IMR-90 (cell line): ENCODE results near the gene PPP5C. TPM values are rescaled to one million over a fixed set of nuclear protein-coding genes. Genes with fewer than 3 reads are reported as not detected.

Source experiments
- ATAC-seq: fragments of 200-7000 bp; cut with Tn5 transposase; 2 replicates; pipeline ENCODE4 v1.9.1; 2020; ENCODE audit warnings: low read depth, mild to moderate bottlenecking, moderate library complexity
- BruUV-seq: library from RNA; stranded (reverse); fragments of 400-500 nt; replicated peaks from 2 replicates; lab custom pipeline; 2021; lab: Mats Ljungman, UMichigan
- CTCF ChIA-PET: fragments of 300-600 bp; formaldehyde crosslinking; extraction: SDS; loops from one replicate; lab custom pipeline; 2021; ENCODE audit warnings: antibody characterized with exemption; lab: Yijun Ruan, JAX
- POLR2A ChIA-PET: fragments of 300-600 bp; sonication (Branson Sonifier 250); formaldehyde crosslinking; loops from one replicate; lab custom pipeline; 2022; ENCODE audit warnings: antibody characterized with exemption; ENCODE audit not compliant: unreplicated experiment; lab: Charles Lee
- DNase-seq: peaks from one replicate; pipeline ENCODE4 v3.0.0; 2013
- H2AFZ ChIP-seq: replicated peaks from 2 replicates; pipeline ENCODE3; 2013; ENCODE audit warnings: low read length, mild to moderate bottlenecking; ENCODE audit not compliant: poor library complexity
- H2AK5ac ChIP-seq: 2 replicates; pipeline ENCODE4 v1.6.1; 2013; ENCODE audit warnings: low read depth, low read length, inconsistent platforms
- H2AK9ac ChIP-seq: replicated peaks from 2 replicates; pipeline ENCODE3; 2013; ENCODE audit warnings: mild to moderate bottlenecking, low read depth, low read length, moderate library complexity; ENCODE audit not compliant: poor library complexity
- H2BK120ac ChIP-seq: 2 replicates; pipeline ENCODE4 v1.6.1; 2013; ENCODE audit warnings: low read depth, low read length, inconsistent platforms
- H2BK15ac ChIP-seq: 3 replicates; pipeline ENCODE4 v1.6.1; 2013; ENCODE audit warnings: low read depth, low read length, inconsistent platforms
- H2BK20ac ChIP-seq: 2 replicates; pipeline ENCODE4 v1.6.1; 2013; ENCODE audit warnings: low read depth, mild to moderate bottlenecking, inconsistent platforms, low read length, moderate library complexity
- H2BK5ac ChIP-seq: 2 replicates; pipeline ENCODE4 v1.6.1; 2013; ENCODE audit warnings: mild to moderate bottlenecking, low read depth, low read length, inconsistent platforms; ENCODE audit not compliant: poor library complexity, severe bottlenecking
- H3K14ac ChIP-seq: replicated peaks from 2 replicates; pipeline ENCODE4 v1.6.1; 2013; ENCODE audit warnings: low read depth, low read length, inconsistent platforms
- H3K18ac ChIP-seq: 2 replicates; pipeline ENCODE4 v1.6.1; 2013; ENCODE audit warnings: low read depth, low read length, control low read depth
- H3K23ac ChIP-seq: 2 replicates; pipeline ENCODE4 v1.6.1; 2013; ENCODE audit warnings: low read depth, low read length, inconsistent platforms
- H3K27ac ChIP-seq: 2 replicates; pipeline ENCODE4 v1.5.1; 2013; ENCODE audit warnings: mild to moderate bottlenecking, control low read depth, low read length; ENCODE audit not compliant: insufficient read depth
- H3K27me3 ChIP-seq: 2 replicates; pipeline ENCODE4 v1.6.1; 2013; ENCODE audit warnings: low read length; ENCODE audit not compliant: control insufficient read depth, insufficient read depth
- H3K36me3 ChIP-seq: 2 replicates; pipeline ENCODE4 v1.6.1; 2013; ENCODE audit warnings: low read length, mixed read lengths; ENCODE audit not compliant: control insufficient read depth, insufficient read depth
- H3K4ac ChIP-seq: 2 replicates; pipeline ENCODE4 v1.6.1; 2013; ENCODE audit warnings: low read depth, low read length, inconsistent platforms
- H3K4me1 ChIP-seq: 2 replicates; pipeline ENCODE4 v1.6.1; 2013; ENCODE audit warnings: low read length, mixed read lengths; ENCODE audit not compliant: control insufficient read depth, insufficient read depth
- H3K4me2 ChIP-seq: 2 replicates; pipeline ENCODE4 v1.6.1; 2013; ENCODE audit warnings: low read depth, mild to moderate bottlenecking, control low read depth, low read length, moderate library complexity
- H3K4me3 ChIP-seq: 2 replicates; pipeline ENCODE4 v1.5.1; 2013; ENCODE audit warnings: low read depth, mild to moderate bottlenecking, control low read depth, low read length, moderate library complexity; ENCODE audit not compliant: insufficient read depth
- H3K56ac ChIP-seq: 2 replicates; pipeline ENCODE4 v1.6.1; 2013; ENCODE audit warnings: low read length, inconsistent platforms; ENCODE audit not compliant: insufficient read depth; ENCODE audit errors: extremely low read depth
- H3K79me1 ChIP-seq, 2 experiments: 2 replicates each; pipeline ENCODE4 v1.6.1; 2013; ENCODE audit warnings: low read length in 2 of 2, inconsistent platforms in 1 of 2, low read depth in 1 of 2
- H3K9ac ChIP-seq: 2 replicates; pipeline ENCODE4 v1.6.1; 2013; ENCODE audit warnings: low read depth, low read length, control low read depth
- H3K9me1 ChIP-seq: 2 replicates; pipeline ENCODE4 v1.6.1; 2013; ENCODE audit warnings: low read length, inconsistent platforms; ENCODE audit not compliant: insufficient read depth
- H3K9me3 ChIP-seq: 2 replicates; pipeline ENCODE4 v1.6.1; 2013; ENCODE audit warnings: low read length; ENCODE audit not compliant: control insufficient read depth, insufficient read depth
- H4K20me1 ChIP-seq: 2 replicates; pipeline ENCODE4 v1.6.1; 2013; ENCODE audit warnings: low read length, inconsistent platforms; ENCODE audit not compliant: insufficient read depth
- H4K5ac ChIP-seq: 2 replicates; pipeline ENCODE4 v1.6.1; 2013; ENCODE audit warnings: mild to moderate bottlenecking, low read depth, low read length, control low read depth
- H4K8ac ChIP-seq, 2 experiments: 2 replicates each; pipeline ENCODE4 v1.6.1; 2013; ENCODE audit warnings: low read depth in 2 of 2, low read length in 2 of 2, control low read depth in 1 of 2, inconsistent platforms in 1 of 2
- H4K91ac ChIP-seq: 2 replicates; pipeline ENCODE4 v1.6.1; 2013; ENCODE audit warnings: low read depth, low read length, inconsistent platforms; ENCODE audit not compliant: insufficient read depth
- BHLHE40 ChIP-seq: fragments of 150-350 bp; IDR thresholded peaks from 2 replicates; pipeline ENCODE4 v1.6.1; 2016; ENCODE audit warnings: mild to moderate bottlenecking, low read depth, low read length
- CEBPB ChIP-seq: IDR thresholded peaks from 2 replicates; pipeline ENCODE4 v1.6.1; 2012; ENCODE audit warnings: low read depth, low read length, improper control_type of control experiment
- FOS ChIP-seq: fragments of 150-350 bp; IDR thresholded peaks from 2 replicates; pipeline ENCODE4 v1.6.1; 2016; ENCODE audit warnings: low read depth, low read length
- POLR2A ChIP-seq: IDR thresholded peaks from 2 replicates; pipeline ENCODE4 v1.6.1; 2012; ENCODE audit warnings: mild to moderate bottlenecking, low read depth, low read length
- RFX5 ChIP-seq: IDR thresholded peaks from 2 replicates; pipeline ENCODE4 v1.8.0; 2012; ENCODE audit warnings: low read depth, mild to moderate bottlenecking, low read length, moderate library complexity
- SMC3 ChIP-seq: fragments of 150-350 bp; IDR thresholded peaks from 2 replicates; pipeline ENCODE4 v1.6.1; 2016; ENCODE audit warnings: low read depth, mild to moderate bottlenecking, antibody characterized with exemption, low read length, moderate library complexity
- USF2 ChIP-seq: fragments of 150-350 bp; IDR thresholded peaks from 2 replicates; pipeline ENCODE4 v1.6.1; 2017; ENCODE audit warnings: mild to moderate bottlenecking, antibody characterized with exemption, low read length, low read depth
- WGBS, 2 experiments: methylation state at CpG; one replicate each; pipeline versions ENCODE4 v1.1.5 to v1.1.7; 2013; ENCODE audit warnings: missing lambda C conversion rate in 2 of 2; ENCODE audit not compliant: insufficient read length in 1 of 2; ENCODE audit errors: extremely low coverage in 2 of 2; 5-methylcytosine and 5-hydroxymethylcytosine counted together
- dilution Hi-C: fragments of 300-500 bp; cut with HindIII; formaldehyde crosslinking; loops from one replicate; pipeline ENCODE4 v1.14.3; 2018; ENCODE audit warnings: low sequenced_read_pairs; ENCODE audit not compliant: unreplicated experiment
- in situ Hi-C: fragments of 300-500 bp; cut with MboI; formaldehyde crosslinking; loops from 3 replicates; pipeline ENCODE4 v1.14.3; 2019; ENCODE audit warnings: low sequenced_read_pairs, inconsistent platforms, mixed read lengths
- intact Hi-C: fragments of 100-400 bp; cut with micrococcal nuclease; formaldehyde crosslinking; loops from 2 replicates; pipeline ENCODE4 v1.10.0; 2022
- polyA plus RNA-seq, 3 experiments: library from polyadenylated mRNA; depleted of rRNA; stranded (reverse); fragments of >200 nt; gene quantifications; 2 replicates each; pipeline ENCODE4 v1.2.3, GENCODE V29; 2012; ENCODE audit warnings: low replicate concordance in 1 of 3
- total RNA-seq: library from RNA; depleted of rRNA; stranded (reverse); fragments of >200 nt; gene quantifications from 2 replicates; pipeline ENCODE4 v1.2.3, GENCODE V29; 2012
- TF ChIP-seq, protein P1 (sequence below): fragments of 150-350 bp; IDR thresholded peaks from 2 replicates; pipeline ENCODE4 v1.6.1; 2016; ENCODE audit warnings: low read depth, mild to moderate bottlenecking, low read length, moderate library complexity, borderline replicate concordance

PPP5C gene
- total and polyA plus RNA-seq, 2 of the 4 experiments (the other 2 are of a cell fraction), result 80.5 to 128 TPM

DNA sequence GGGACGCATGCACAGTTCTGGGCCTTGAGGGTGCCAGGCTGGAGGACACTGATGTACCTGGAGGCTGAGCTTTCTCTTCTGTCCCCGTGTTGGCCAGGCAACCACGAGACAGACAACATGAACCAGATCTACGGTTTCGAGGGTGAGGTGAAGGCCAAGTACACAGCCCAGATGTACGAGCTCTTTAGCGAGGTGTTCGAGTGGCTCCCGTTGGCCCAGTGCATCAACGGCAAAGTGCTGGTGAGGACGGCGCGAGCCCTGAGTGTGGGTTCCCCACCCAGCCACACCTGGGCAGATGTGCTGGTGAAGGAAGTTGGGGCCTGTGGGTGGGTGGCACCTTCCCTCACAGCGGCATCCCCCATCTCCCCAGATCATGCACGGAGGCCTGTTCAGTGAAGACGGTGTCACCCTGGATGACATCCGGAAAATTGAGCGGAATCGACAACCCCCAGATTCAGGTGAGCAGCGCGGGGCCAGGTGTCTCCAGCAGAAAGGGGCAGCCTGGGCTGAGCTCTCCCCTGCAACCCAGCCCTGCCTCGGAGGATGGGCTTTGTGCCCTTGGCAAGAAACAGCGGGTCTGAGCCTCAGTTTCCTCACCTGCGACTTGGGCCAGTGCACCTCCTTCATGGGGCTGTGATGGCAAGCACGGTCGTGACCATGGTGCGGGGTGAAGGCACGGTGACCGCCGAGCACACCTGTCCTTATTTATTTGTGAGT is 40.3 kb downstream of the PPP5C start:
- dilution Hi-C loops (no loop called here), intact Hi-C loops (no loop called here), in situ Hi-C loops (loop anchor here (10.0 kb wide), 1 partner anchor 102 kb away; no protein-coding TSS in a partner anchor)
- H3K14ac ChIP-seq, result no peak overlapping the region
- no peak overlapping the region for H2BK5ac ChIP-seq
- no peak overlapping the region for H4K5ac ChIP-seq
- H3K9ac ChIP-seq, result no peak overlapping the region
- peaks cover 0 to 26% of the 10 kb centered on the region in 2 experiments; a peak in 3 of 4 replicates for H3K79me1 ChIP-seq
- no peak overlapping the region for H2BK120ac ChIP-seq
- H3K27ac ChIP-seq, result no peak overlapping the region
- WGBS, 2 experiments, result 99% methylated on average over 16 of the region's 30 CpGs; no CpG with 5 or more reads in 1 of the 2 experiments
- H2AK5ac ChIP-seq, result no peak overlapping the region
- DNase-seq (no peak), ATAC-seq (no peak)
- no peak overlapping the region for H4K91ac ChIP-seq
- no peak overlapping the region for H3K18ac ChIP-seq
- peaks cover 11% of the 10 kb centered on the region for H3K9me1 ChIP-seq
- no peak overlapping the region for H2BK15ac ChIP-seq
- H3K4me1 ChIP-seq, result peaks cover 7% of the 10 kb centered on the region
- ChIA-PET CTCF (interaction anchor here (0.6 kb wide), 1 partner anchor 63 kb away, joined by 5 read pairs; no protein-coding TSS in a partner anchor), POLR2A (no interaction called here)
- H2AK9ac ChIP-seq, result peak overlapping the region; percentile 37
- peak overlapping the region; percentile 33 for H2AFZ ChIP-seq
- no peaks in the 10 kb centered on the region; the same call in 1 of the 2 replicates for H4K20me1 ChIP-seq
- H3K4me3 ChIP-seq, result no peak overlapping the region
- no peak overlapping the region for H2BK20ac ChIP-seq
- no TSS peak for BruUV-seq
- H3K4me2 ChIP-seq, result no peak overlapping the region
- peaks cover 6% of the 10 kb centered on the region for H3K9me3 ChIP-seq
- no peaks in the 10 kb centered on the region for H3K27me3 ChIP-seq
- H4K8ac ChIP-seq, result no peak overlapping the region
- no peak overlapping the region for H3K23ac ChIP-seq
- no peak overlapping the region for H3K56ac ChIP-seq
- H3K36me3 ChIP-seq, result peaks cover 55% of the 10 kb centered on the region
- TF ChIP-seq CEBPB (no peak), FOS (no peak), RFX5 (no peak), USF2 (no peak), BHLHE40 (no peak), SMC3 (no peak), POLR2A (no peak)
- TF ChIP-seq, protein P1, sequence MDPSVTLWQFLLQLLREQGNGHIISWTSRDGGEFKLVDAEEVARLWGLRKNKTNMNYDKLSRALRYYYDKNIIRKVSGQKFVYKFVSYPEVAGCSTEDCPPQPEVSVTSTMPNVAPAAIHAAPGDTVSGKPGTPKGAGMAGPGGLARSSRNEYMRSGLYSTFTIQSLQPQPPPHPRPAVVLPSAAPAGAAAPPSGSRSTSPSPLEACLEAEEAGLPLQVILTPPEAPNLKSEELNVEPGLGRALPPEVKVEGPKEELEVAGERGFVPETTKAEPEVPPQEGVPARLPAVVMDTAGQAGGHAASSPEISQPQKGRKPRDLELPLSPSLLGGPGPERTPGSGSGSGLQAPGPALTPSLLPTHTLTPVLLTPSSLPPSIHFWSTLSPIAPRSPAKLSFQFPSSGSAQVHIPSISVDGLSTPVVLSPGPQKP, result no peak
- no peak overlapping the region for H3K4ac ChIP-seq
